GM10266 (cell line): ENCODE measurements around the gene NAT16.

Experiments used
- DNase-seq: peaks from one replicate; pipeline ENCODE4 v3.0.0; 2012; ENCODE audit errors: extremely low spot score
- CTCF ChIP-seq: IDR thresholded peaks from 2 replicates; pipeline ENCODE4 v1.5.1; 2012; ENCODE audit warnings: mild to moderate bottlenecking, low read depth; ENCODE audit not compliant: control insufficient read depth, insufficient read depth; ENCODE audit errors: missing control alignments

The NAT16 gene

GRCh38 chr7:101170617-101171441 is 9.3 kb downstream of the NAT16 start:
- no peak for TF ChIP-seq CTCF
- no peak for DNase-seq

- DNase-seq, result peak; percentile 81
- peak; percentile 96 for TF ChIP-seq CTCF
These were observed 10.1 kb downstream of the NAT16 start for GRCh38 chr7:101169838-101170551.

GRCh38 chr7:101169110-101169837 is 10.8 kb downstream of the NAT16 start:
- no peak for TF ChIP-seq CTCF
- DNase-seq, result no peak

- DNase-seq, result no peak
- TF ChIP-seq CTCF, result no peak
These were observed 11.6 kb downstream of the NAT16 start for GRCh38 chr7:101168412-101169049.

GRCh38 chr7:101167645-101168411 is 12.3 kb downstream of the NAT16 start:
- no peak for DNase-seq
- no peak for TF ChIP-seq CTCF

GRCh38 chr7:101166909-101167644 is 13.0 kb downstream of the NAT16 start:
- no peak for DNase-seq
- TF ChIP-seq CTCF, result no peak
